SK-MEL-5 (cell line): Measurements from ENCODE around the gene ZNF816. TPM values are rescaled to one million over a fixed set of nuclear protein-coding genes. Genes with fewer than 3 reads are reported as not detected.
"Not testable (repeated sequence)": the region's sequence is repeated elsewhere in the genome, so short reads cannot be mapped to it uniquely, and the experiment has no call there.

Experiments
- DNase-seq: peaks from one replicate; pipeline ENCODE4 v3.0.0-alpha.2; 2016; ENCODE audit warnings: low read depth, low spot score
- in situ Hi-C: cut with HindIII; loops from 2 replicates; pipeline ENCODE4 v1.10.0; 2016; ENCODE audit warnings: low sequenced_read_pairs, high pct_unique_total_duplicates, low pct_unique_long_range_greater_than_20kb
- total RNA-seq: library from RNA; depleted of rRNA; stranded (reverse); fragments of >200 nt; shearing (Covaris generic); gene quantifications from 2 replicates; pipeline ENCODE4 v1.2.3, GENCODE V29; 2014

Gene ZNF816
- total RNA-seq, 1 experiment from 2014 or later = 9.1 TPM

DNA sequence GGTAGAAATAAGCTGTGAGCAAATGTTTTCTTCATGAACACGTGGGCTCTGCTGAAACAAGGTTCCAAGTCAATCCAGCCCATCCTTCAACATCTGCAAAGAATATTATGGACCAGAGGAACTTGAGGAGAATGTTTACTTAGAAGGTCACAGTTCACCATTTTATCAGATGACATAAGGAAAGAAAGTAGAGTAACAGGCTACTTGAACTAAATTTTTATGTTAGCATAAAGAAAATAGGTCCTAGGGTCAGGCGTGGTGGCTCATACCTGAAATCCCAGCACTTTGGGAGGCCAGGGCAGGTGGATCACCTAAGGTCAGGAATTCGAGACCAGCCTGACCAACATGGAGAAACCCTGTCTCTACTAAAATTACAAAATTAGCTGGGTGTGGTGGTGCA, 20.5 kb upstream of the ZNF816 start:
- in situ Hi-C loops, DNase-seq: not testable (repeated sequence)

GRCh38 chr19:52981329-52981728, 18.6 kb upstream of the ZNF816 start:
- in situ Hi-C loops = no loop called here
- no peak for DNase-seq

- DNase-seq = no peak
- in situ Hi-C loops = no loop called here
These were observed 5.1 kb upstream of the ZNF816 start for GRCh38 chr19:52967772-52968171.

DNA sequence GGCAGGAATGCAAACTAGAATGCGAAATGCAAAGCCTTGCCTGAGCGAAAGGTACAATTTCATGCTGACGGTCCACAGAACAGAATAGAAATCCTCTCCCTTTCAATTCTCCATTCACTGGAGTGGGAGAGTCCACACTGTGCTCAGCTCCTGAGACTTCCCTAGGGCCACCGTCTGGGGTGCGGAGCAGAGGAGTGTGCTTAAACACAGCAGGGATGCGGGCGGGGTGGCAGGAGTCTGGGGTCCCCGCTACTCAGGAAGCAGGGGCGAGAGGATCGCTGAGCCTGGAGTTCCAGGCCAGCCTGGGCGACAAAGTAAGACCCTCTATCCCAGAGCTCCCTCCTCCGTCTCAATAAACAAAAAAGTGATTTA, 552 bp upstream of the ZNF816 start:
- in situ Hi-C loops = no loop called here
- peak; percentile 1 for DNase-seq

DNA sequence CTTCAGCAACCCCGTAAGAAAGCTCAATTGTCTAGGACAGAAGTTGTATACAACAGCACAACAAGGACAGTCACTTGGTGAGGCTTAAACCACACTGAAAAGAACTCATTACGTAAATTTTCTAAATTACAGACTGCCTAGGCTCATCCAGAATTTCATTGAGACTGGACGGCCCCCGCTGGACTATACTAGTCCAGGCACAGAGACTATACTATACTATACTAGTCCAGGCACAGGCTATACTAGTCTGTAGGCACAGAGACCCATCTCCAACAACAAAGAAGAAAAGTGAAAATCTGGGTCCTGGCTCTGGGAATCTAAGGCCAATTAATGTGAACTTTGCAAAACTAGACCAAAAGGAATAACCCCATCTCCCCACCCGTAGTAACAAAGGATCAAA, 700 bp downstream of the ZNF816 start:
- in situ Hi-C loops = no loop called here
- DNase-seq = no peak

GRCh38 chr19:52959613-52960295, 2.9 kb downstream of the ZNF816 start:
- DNase-seq = no peak
- in situ Hi-C loops = no loop called here

GRCh38 chr19:52957591-52957990, 5.1 kb downstream of the ZNF816 start:
- DNase-seq = no peak
- in situ Hi-C loops = no loop called here

DNA sequence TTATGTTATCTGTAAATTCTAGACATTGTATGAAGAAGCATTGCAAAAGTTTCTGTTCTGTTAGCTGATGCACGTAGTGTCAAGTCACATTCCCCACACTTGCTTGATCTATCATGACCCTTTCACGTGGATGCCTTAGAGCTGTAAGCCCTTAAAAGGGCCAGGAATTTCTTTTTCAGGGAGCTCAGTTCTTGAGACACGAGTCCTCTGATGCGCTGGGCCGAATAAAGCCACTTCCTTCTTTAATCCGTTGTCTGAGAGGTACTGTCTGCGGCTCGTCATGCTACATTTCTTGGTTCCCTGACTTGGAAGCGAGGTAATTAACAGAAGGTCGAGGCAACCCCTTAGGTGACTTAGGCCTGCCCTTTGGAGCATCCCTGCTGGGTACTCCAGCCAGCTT, 5.8 kb downstream of the ZNF816 start:
- DNase-seq = no peak
- in situ Hi-C loops = no loop called here

GRCh38 chr19:52949422-52949821, 13.3 kb downstream of the ZNF816 start:
- in situ Hi-C loops = no loop called here
- DNase-seq = no peak

- in situ Hi-C loops = no loop called here
- DNase-seq = peak; percentile 72
These were observed 14.5 kb downstream of the ZNF816 start for GRCh38 chr19:52948025-52948770.

DNA sequence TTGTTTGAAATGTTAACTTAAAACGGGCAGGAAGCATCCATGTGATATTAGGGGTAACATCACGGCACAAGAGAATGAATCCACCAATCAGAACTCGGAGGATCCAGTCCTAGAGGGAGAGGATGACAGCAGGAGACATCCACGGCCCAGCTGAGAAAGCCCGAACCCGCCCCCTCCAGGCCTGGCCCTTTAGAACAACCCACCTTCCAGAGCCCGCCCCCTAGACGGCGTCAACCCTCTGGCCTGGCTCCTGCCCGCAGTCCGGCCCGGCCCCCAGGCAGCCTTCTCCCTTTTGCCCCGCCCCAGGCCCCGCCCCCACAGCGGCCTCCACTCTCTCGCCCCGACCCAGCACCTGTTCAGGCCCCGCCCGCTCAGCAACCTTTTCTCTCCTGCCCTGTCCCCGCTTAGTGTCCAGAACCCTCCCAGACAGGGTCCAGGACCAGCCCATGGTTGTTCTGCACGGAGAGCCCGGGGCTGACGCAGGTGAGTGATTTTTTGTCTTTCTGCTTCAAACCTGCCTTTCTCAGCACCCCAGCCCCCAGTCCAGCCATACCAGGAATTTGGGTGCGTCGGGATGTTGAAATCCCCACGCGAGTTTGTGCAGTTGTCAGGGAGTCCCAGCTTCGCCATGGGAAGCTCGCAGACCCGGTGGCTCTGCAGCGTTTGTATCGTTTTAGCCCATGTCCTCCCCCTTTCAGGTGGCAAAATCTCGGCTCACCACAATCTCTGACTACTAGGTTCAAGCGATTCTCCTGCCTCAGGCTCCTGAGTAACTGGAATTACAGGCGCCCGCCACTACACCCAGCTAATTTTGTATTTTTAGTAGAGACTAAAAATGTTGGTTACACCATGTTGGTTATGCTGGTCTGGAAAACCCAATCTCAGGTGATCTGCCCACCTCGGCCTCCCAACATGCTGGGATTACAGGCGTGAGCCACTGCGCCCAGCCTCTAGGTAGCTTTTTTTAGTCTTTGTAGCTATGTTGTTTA, 16.1 kb downstream of the ZNF816 start:
- in situ Hi-C loops = no loop called here
- no peak for DNase-seq

DNA sequence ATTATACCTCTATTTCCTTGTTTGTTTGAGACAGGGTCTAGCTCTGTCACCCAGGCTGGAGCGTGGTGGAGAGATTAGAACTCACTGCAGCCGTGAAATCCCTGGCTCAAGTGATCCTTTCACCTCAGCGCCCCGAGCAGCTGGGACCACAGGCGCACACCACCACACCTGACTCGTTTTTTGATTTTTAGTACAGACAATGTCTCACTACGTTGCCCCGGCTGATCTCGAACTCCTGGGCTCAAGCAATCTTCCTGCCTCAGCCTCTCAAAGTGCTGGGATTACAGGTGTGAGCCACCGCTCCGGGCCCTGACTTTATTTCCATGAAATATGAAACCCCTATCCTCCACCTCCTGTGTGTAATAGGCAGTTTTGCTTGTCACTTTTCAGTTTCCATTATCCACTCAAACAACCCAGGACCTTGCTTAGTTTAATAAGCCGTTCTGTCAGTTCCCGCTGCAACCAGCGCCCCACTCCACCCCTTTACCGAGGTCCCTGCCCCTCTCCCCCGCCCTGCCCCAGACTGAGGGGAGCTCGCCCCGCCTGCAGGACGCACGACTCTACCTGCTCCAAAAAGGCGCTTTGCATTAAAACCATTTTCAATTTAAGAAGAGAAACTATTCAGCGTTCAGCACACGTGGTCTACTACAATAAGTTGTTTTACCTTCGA, 16.9 kb downstream of the ZNF816 start:
- in situ Hi-C loops = no loop called here
- no peak for DNase-seq

- DNase-seq, in situ Hi-C loops: not testable (repeated sequence)
These were observed 17.8 kb downstream of the ZNF816 start for GRCh38 chr19:52944703-52945493.

GRCh38 chr19:52943884-52944643, 18.6 kb downstream of the ZNF816 start:
- in situ Hi-C loops = no loop called here

GRCh38 chr19:52943134-52943883, 19.4 kb downstream of the ZNF816 start:
- in situ Hi-C loops = no loop called here
- DNase-seq = no peak

More at GRCh38 chr19:52943884-52944643, 18.6 kb downstream of the ZNF816 start:
- no peak for DNase-seq
